SJSA1 (cell line): Measurements from ENCODE around the gene JAM2. TPM values are rescaled to one million over a fixed set of nuclear protein-coding genes. Genes with fewer than 3 reads are reported as not detected.
"Not testable (repeated sequence)": the region's sequence is repeated elsewhere in the genome, so short reads cannot be mapped to it uniquely, and the experiment has no call there.

Source experiments
- DNase-seq, 2 experiments: peaks; one replicate each; pipeline ENCODE4 v3.0.0-alpha.2; 2015 to 2020; ENCODE audit warnings: low spot score in 2 of 2, low read depth in 1 of 2
- H3K27ac ChIP-seq: fragments of 250-450 bp; sonication (Bioruptor Pico); 2 replicates; pipeline ENCODE4 v1.5.1; 2020; ENCODE audit warnings: mild to moderate bottlenecking, moderate library complexity
- H3K27me3 ChIP-seq: fragments of 250-450 bp; sonication (Bioruptor Pico); replicated peaks from 2 replicates; pipeline ENCODE4 v1.5.1; 2020; ENCODE audit warnings: mild to moderate bottlenecking, moderate library complexity
- H3K36me3 ChIP-seq: fragments of 250-450 bp; sonication (Bioruptor Pico); 2 replicates; pipeline ENCODE4 v1.5.1; 2020; ENCODE audit warnings: mild to moderate bottlenecking
- H3K4me1 ChIP-seq: fragments of 250-450 bp; sonication (Bioruptor Pico); replicated peaks from 2 replicates; pipeline ENCODE4 v1.6.1; 2021; ENCODE audit warnings: mild to moderate bottlenecking
- H3K4me3 ChIP-seq: fragments of 250-450 bp; sonication (Bioruptor Pico); 2 replicates; pipeline ENCODE4 v1.5.1; 2020; ENCODE audit warnings: mild to moderate bottlenecking
- H3K9me3 ChIP-seq: fragments of 250-450 bp; sonication (Bioruptor Pico); replicated peaks from 2 replicates; pipeline ENCODE4 v1.5.1; 2020; ENCODE audit warnings: mild to moderate bottlenecking
- total RNA-seq: library from RNA; depleted of rRNA; stranded (reverse); fragments of >200 nt; shearing (Covaris generic); gene quantifications from 2 replicates; pipeline ENCODE4 v1.2.3, GENCODE V29; 2014

JAM2 gene
- total RNA-seq, 1 experiment from 2014 or later: not detected

GRCh38 chr21:25664491-25664931 lies 25.5 kb downstream of the JAM2 start:
- no peak for DNase-seq
- H3K9me3 ChIP-seq: no peaks in the 10 kb centered on the region
- no peaks in the 10 kb centered on the region for H3K27me3 ChIP-seq
- no peaks in the 10 kb centered on the region for H3K4me1 ChIP-seq
- no peak overlapping the region for H3K4me3 ChIP-seq
- H3K36me3 ChIP-seq: no peaks in the 10 kb centered on the region
- no peak overlapping the region for H3K27ac ChIP-seq

GRCh38 chr21:25670726-25671125 lies 31.7 kb downstream of the JAM2 start:
- no peak overlapping the region for H3K4me3 ChIP-seq
- H3K36me3 ChIP-seq: no peaks in the 10 kb centered on the region
- no peak for DNase-seq
- no peak overlapping the region for H3K27ac ChIP-seq
- no peaks in the 10 kb centered on the region for H3K4me1 ChIP-seq
- H3K27me3 ChIP-seq: no peaks in the 10 kb centered on the region
- H3K9me3 ChIP-seq: no peaks in the 10 kb centered on the region

- no peaks in the 10 kb centered on the region for H3K36me3 ChIP-seq
- DNase-seq: no peak
- no peak overlapping the region for H3K27ac ChIP-seq
- H3K27me3 ChIP-seq: no peaks in the 10 kb centered on the region
- H3K4me3 ChIP-seq: no peak overlapping the region
- no peaks in the 10 kb centered on the region for H3K9me3 ChIP-seq
- no peaks in the 10 kb centered on the region for H3K4me1 ChIP-seq
Observed at GRCh38 chr21:25676451-25676850, 37.4 kb downstream of the JAM2 start.

DNA sequence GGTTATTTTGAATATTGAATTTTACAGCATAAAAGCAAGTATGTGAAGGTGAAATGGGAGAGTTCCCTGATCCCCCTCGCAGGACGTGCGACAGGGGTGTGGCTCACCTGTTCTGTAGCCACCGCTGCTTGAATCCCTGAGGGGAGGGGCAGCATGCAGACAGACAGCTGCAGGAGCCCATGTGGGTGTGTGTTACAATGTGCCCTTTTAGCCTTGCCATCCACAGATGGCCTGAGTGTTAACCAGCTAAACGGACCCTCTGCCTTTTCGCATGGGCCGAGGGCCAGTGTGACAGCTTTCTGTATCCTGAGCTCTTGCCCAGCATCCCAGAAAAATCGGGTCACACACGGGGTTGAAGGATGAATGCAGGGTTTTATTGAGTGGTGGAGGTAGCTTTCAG lies 43.3 kb downstream of the JAM2 start:
- no peak overlapping the region for H3K4me3 ChIP-seq
- H3K27ac ChIP-seq: no peak overlapping the region
- no peaks in the 10 kb centered on the region for H3K36me3 ChIP-seq
- no peak for DNase-seq
- H3K4me1 ChIP-seq: no peaks in the 10 kb centered on the region
- H3K27me3 ChIP-seq: no peaks in the 10 kb centered on the region; the same call in 1 of the 2 replicates
- H3K9me3 ChIP-seq: no peaks in the 10 kb centered on the region

DNA sequence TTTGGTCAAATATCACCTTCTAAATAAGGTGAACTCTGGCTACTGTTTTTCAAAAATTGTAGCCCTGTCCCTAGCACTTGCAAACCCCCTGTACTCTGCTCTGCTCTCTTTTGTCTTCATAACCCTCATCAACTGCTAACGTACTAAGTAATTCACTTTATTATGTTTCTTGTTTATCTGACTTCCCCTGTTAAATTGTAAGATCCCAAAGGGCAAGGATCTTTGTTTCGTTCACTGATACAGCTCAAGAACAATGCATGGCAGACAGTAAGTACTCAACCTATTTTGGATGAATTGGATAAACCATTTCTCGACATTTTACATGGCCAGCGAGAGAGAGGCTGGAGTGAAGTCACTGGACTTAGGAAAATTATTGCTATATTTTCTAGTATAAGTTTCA lies 48.7 kb downstream of the JAM2 start:
- no peaks in the 10 kb centered on the region for H3K36me3 ChIP-seq
- H3K27ac ChIP-seq: no peak overlapping the region
- H3K4me3 ChIP-seq: no peak overlapping the region
- DNase-seq: no peak
- no peaks in the 10 kb centered on the region for H3K4me1 ChIP-seq
- H3K9me3 ChIP-seq: no peaks in the 10 kb centered on the region
- no peaks in the 10 kb centered on the region; the same call in none of the 2 replicates for H3K27me3 ChIP-seq

DNA sequence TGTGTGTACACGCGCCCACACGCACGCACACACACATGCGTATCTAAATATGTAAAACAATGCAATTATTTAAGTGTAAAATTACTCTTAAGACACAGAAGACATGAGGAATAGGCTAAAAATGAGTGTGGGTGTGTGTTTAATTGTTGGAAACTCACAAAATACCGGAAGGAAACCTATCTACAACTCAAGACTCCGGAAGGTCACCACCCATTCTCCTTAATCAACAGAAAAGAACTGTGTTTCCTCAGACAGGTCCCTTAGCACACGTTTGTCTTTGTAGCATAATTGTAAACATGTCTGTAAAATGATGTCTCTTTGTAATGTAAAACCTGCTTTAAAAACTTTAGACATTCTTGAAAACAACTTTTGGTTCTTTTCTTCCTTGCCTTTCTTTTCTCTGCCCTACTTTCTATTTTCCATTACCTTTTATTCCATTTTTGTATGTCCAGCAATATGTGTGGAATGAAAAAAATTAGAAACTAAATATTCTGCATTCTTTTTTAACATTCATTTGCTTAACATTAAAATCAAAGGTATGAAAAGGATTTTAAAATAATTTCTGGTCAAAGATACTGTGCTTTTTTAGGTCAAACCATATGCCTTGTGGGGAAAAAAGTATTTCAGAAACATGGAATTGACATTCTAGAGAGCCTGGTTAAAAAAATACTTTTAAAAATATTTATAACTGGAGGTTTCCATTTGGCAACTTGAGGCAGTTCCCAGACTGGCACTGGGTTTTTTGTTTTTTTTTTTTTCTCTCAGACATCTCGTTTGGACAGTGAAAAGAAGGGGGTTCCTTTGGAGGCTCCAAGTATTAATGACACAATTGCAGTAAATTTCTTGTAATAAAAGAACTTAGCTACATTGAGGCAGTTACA lies 49.5 kb downstream of the JAM2 start:
- Histone ChIP-seq H3K27ac (no peak overlapping the region), H3K4me1 (no peaks in the 10 kb centered on the region), H3K9me3 (no peaks in the 10 kb centered on the region), H3K27me3 (no peaks in the 10 kb centered on the region; the same call in none of the 2 replicates), H3K4me3 (no peak overlapping the region), H3K36me3 (no peaks in the 10 kb centered on the region)
- no peak for DNase-seq

DNA sequence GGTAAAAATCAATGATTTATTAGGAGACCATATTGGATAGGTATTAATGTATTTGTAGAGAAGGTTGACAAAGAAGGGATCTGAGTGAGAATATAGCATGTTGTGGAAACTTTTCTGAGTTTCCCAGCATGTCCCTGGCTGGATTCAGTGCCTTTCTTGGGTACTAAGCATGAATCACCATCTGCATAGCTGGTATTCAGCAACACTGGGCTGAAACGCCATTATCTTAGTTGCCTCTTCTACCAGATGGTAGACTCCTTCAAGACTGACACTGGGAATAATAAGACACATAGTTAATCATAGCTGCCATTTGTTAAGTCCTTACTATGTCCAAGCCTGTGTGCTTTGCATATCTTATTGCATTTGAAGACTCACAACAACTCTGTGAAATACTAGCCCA lies 50.2 kb downstream of the JAM2 start:
- DNase-seq: no peak
- Histone ChIP-seq H3K4me1 (no peaks in the 10 kb centered on the region), H3K36me3 (no peaks in the 10 kb centered on the region), H3K4me3 (no peak overlapping the region), H3K27ac (no peak overlapping the region), H3K27me3 (no peaks in the 10 kb centered on the region; the same call in none of the 2 replicates), H3K9me3 (no peaks in the 10 kb centered on the region)

DNA sequence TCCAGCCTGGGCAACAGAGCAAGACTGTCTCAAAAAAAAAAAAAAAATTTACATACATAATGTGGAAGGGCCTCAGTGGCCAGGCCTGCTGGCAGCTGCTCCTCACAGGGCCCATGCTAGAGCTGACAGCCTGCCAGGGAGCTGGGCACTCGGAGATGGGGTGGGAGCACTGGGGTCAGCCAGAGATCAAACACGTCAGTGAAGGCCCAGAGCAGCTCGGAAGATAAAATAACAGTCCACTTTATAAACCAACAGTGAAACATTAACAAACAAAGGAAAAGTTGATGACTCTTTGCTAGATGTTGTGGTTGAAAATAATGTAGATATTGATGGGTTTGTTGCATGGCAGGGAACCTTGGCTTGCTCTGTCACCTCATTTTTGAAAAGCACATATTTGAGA lies 52.9 kb downstream of the JAM2 start:
- Histone ChIP-seq H3K36me3 (no peaks in the 10 kb centered on the region), H3K4me1 (no peaks in the 10 kb centered on the region), H3K27me3 (no peaks in the 10 kb centered on the region; the same call in 1 of the 2 replicates), H3K27ac (no peak overlapping the region), H3K4me3 (no peak overlapping the region), H3K9me3 (no peaks in the 10 kb centered on the region)
- DNase-seq: no peak

DNA sequence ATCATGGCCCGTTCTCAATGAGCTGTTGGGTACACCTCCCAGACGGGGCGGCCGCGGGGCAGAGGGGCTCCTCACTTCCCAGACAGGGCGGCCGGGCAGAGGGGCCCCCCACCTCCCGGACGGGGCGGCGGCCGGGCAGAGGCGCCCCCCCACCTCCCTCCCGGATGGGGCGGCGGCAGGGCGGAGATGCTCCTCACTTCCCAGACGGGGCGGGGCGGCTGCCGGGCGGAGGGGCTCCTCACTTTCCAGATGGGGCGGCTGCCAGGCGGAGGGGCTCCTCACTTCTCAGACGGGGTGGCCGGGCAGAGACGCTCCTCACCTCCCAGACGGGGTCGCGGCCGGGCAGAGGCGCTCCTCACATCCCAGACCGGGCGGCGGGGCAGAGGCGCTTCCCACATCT lies 56.4 kb downstream of the JAM2 start:
- not testable (repeated sequence) for DNase-seq, H3K4me1 ChIP-seq, H3K27me3 ChIP-seq, H3K9me3 ChIP-seq, H3K27ac ChIP-seq, H3K4me3 ChIP-seq, H3K36me3 ChIP-seq

DNA sequence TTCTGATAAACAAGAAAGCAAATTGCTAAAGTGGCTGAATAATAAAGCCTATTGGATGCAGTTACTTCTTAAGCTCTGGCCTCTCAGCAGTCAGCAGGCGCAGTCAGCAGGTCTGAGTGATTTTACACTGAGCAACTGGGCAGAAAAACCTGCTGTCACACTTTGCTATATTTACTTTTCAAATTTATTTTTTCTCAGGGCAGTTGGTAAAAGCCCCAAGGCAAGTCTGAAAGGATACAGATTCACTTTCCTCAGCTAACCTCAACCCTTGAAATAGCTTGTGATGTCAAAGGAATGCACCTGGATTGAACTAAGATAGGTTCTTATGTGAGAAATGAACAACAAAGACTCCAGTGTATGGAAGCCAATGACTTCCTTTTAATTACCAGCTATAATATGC lies 61.7 kb downstream of the JAM2 start:
- Histone ChIP-seq H3K9me3 (no peaks in the 10 kb centered on the region), H3K27me3 (no peaks in the 10 kb centered on the region), H3K27ac (no peak overlapping the region), H3K4me1 (no peaks in the 10 kb centered on the region), H3K36me3 (no peaks in the 10 kb centered on the region), H3K4me3 (no peak overlapping the region)
- DNase-seq: no peak

GRCh38 chr21:25701529-25701928 lies 62.5 kb downstream of the JAM2 start:
- no peak overlapping the region for H3K4me3 ChIP-seq
- no peaks in the 10 kb centered on the region for H3K27me3 ChIP-seq
- H3K4me1 ChIP-seq: no peaks in the 10 kb centered on the region
- no peaks in the 10 kb centered on the region for H3K36me3 ChIP-seq
- DNase-seq: no peak
- H3K9me3 ChIP-seq: no peaks in the 10 kb centered on the region
- no peak overlapping the region for H3K27ac ChIP-seq

- no peaks in the 10 kb centered on the region for H3K9me3 ChIP-seq
- H3K4me1 ChIP-seq: no peaks in the 10 kb centered on the region
- peak in 1 of 2 experiments; percentile 21 for DNase-seq
- no peaks in the 10 kb centered on the region for H3K36me3 ChIP-seq
- H3K27me3 ChIP-seq: no peaks in the 10 kb centered on the region
- no peak overlapping the region for H3K27ac ChIP-seq
- no peak overlapping the region for H3K4me3 ChIP-seq
Observed at GRCh38 chr21:25708467-25709065, 69.5 kb downstream of the JAM2 start.

DNA sequence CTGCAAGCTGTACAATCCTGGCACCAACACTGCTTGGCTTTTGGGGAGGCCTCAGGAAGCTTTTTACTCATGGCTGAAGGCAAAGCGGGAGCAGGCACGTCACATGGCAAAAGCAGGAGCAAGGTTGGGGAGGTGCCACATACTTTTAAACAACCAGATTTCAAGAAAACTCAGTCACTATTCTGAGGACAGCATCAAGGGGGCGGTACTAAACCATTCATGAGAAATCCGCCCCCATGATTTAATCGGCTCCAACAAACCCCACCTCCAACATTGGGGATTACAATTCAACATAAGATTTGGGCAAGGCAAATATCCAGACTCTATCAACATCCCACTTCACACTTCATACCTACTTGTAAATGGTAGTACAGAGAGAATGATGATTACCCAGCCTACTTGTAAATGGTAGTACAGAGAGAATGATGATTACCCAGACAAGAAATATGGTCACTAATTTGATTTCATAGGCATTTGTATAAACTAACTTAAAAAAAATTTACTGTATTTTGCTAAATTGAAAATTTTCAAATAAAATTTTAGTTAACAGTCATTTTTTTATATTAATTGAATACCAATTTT lies 70.7 kb downstream of the JAM2 start:
- Histone ChIP-seq H3K4me1 (no peaks in the 10 kb centered on the region), H3K9me3 (no peaks in the 10 kb centered on the region), H3K4me3 (no peak overlapping the region), H3K27me3 (no peaks in the 10 kb centered on the region), H3K36me3 (no peaks in the 10 kb centered on the region), H3K27ac (no peak overlapping the region)
- no peak for DNase-seq

DNA sequence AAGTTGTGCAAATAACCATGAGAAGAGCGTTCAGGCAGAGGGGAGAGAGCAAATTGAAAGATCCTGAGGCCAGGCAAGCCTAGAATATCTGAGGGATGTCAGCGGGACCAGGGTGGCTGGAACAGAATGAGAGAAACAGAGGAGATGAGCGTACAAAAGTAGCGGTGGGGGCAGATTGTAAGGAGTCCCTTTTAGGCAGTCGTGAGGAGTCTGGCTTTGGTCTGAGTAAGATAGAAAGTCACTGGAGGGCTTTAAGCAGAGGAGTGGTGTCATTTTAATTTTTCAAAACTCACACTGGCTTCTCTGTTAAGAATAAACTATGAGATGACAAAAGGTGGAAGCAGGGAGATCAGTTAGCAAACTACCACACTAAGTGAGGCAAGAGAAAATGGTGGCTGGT lies 71.5 kb downstream of the JAM2 start:
- H3K36me3 ChIP-seq: no peaks in the 10 kb centered on the region
- no peak for DNase-seq
- H3K27ac ChIP-seq: no peak overlapping the region
- H3K9me3 ChIP-seq: no peaks in the 10 kb centered on the region
- no peaks in the 10 kb centered on the region for H3K4me1 ChIP-seq
- no peaks in the 10 kb centered on the region for H3K27me3 ChIP-seq
- H3K4me3 ChIP-seq: no peak overlapping the region
